GM23248 (cell line): ENCODE measurements around the gene OR5K3.

ENCODE experiments used
- EZH2 ChIP-seq: fragments of 200-600 bp; sonication (generic); IDR thresholded peaks from 2 replicates; pipeline ENCODE4 v1.6.1; 2018; ENCODE audit warnings: antibody characterized with exemption, mild to moderate bottlenecking; ENCODE audit not compliant: insufficient read depth, poor library complexity, severe bottlenecking
- EZH2phosphoT487 ChIP-seq: fragments of 200-600 bp; sonication (generic); IDR thresholded peaks from 2 replicates; pipeline ENCODE4 v1.6.1; 2018; ENCODE audit warnings: antibody characterized with exemption, moderate library complexity, mild to moderate bottlenecking, low read depth; ENCODE audit not compliant: insufficient read depth

DNA sequence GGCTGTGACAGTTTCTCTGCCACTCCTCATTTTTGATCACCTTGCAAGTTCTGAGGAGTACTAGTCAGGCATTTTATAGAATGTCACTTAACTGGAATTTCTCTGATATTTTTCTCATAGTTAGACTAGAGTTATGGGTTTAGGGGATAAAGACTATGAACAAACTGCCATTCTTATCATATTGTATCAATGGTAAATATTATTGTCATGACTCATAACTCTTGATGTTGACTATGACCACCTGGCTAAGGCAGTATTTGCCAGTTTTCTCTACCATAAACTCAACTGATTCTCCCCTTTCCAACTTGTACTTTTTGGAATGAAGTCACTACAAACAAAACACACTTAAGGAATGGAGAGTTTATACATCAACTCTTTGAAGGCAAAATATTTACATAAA lies 49.8 kb downstream of the OR5K3 start:
- TF ChIP-seq EZH2phosphoT487 (no peak), EZH2 (no peak)
